Mesendoderm (in vitro differentiated cells): ENCODE results near the gene CORO1C.

ENCODE experiments used
- DNase-seq: peaks from one replicate; pipeline ENCODE4 v3.0.0; 2013
- H2AK5ac ChIP-seq: 2 replicates; pipeline ENCODE4 v1.6.1; 2013; ENCODE audit warnings: low read length, inconsistent platforms
- H2BK120ac ChIP-seq: 2 replicates; pipeline ENCODE4 v1.6.1; 2013; ENCODE audit warnings: low read depth, mild to moderate bottlenecking, low read length, moderate library complexity, mixed read lengths
- H2BK15ac ChIP-seq: replicated peaks from 2 replicates; pipeline ENCODE4 v1.6.1; 2013; ENCODE audit warnings: low read depth, mild to moderate bottlenecking, moderate library complexity
- H2BK5ac ChIP-seq: 2 replicates; pipeline ENCODE4 v1.6.1; 2013; ENCODE audit warnings: low read length, inconsistent platforms
- H3K18ac ChIP-seq: 2 replicates; pipeline ENCODE4 v1.6.1; 2013; ENCODE audit warnings: mild to moderate bottlenecking, low read length, mixed read lengths
- H3K23ac ChIP-seq: one replicate; pipeline ENCODE4 v1.6.1; 2013; ENCODE audit warnings: low read length
- H3K27ac ChIP-seq: 2 replicates; pipeline ENCODE4 v1.5.1; 2013; ENCODE audit warnings: low read depth, mild to moderate bottlenecking, inconsistent platforms, low read length, moderate library complexity
- H3K27me3 ChIP-seq: 2 replicates; pipeline ENCODE4 v1.6.1; 2013; ENCODE audit warnings: low read length, control low read depth, mild to moderate bottlenecking, inconsistent platforms; ENCODE audit not compliant: insufficient read depth, poor library complexity
- H3K36me3 ChIP-seq: 2 replicates; pipeline ENCODE4 v1.6.1; 2013; ENCODE audit warnings: low read length, inconsistent platforms; ENCODE audit not compliant: control insufficient read depth, insufficient read depth
- H3K4ac ChIP-seq: one replicate; pipeline ENCODE4 v1.6.1; 2013; ENCODE audit warnings: low read depth, mild to moderate bottlenecking, low read length, moderate library complexity
- H3K4me1 ChIP-seq: 2 replicates; pipeline ENCODE4 v1.6.1; 2013; ENCODE audit warnings: low read depth, low read length, inconsistent platforms; ENCODE audit not compliant: control insufficient read depth
- H3K4me2 ChIP-seq: 2 replicates; pipeline ENCODE4 v1.6.1; 2013; ENCODE audit warnings: low read length
- H3K4me3 ChIP-seq: 2 replicates; pipeline ENCODE4 v1.5.1; 2013; ENCODE audit warnings: mild to moderate bottlenecking, low read length
- H3K56ac ChIP-seq: one replicate; pipeline ENCODE4 v1.6.1; 2013; ENCODE audit warnings: low read length
- H3K79me1 ChIP-seq: 2 replicates; pipeline ENCODE4 v1.6.1; 2013; ENCODE audit warnings: low read length, inconsistent platforms
- H3K79me2 ChIP-seq: 2 replicates; pipeline ENCODE4 v1.6.1; 2013; ENCODE audit warnings: mild to moderate bottlenecking, low read length; ENCODE audit not compliant: control insufficient read depth, insufficient read depth
- H3K9ac ChIP-seq: 2 replicates; pipeline ENCODE4 v1.6.1; 2013; ENCODE audit warnings: low read length, inconsistent platforms
- H4K5ac ChIP-seq: one replicate; pipeline ENCODE4 v1.6.1; 2013; ENCODE audit warnings: low read length
- H4K8ac ChIP-seq: one replicate; pipeline ENCODE4 v1.6.1; 2013; ENCODE audit warnings: low read depth, mild to moderate bottlenecking, control low read depth, low read length, moderate library complexity
- whole genome bisulfite sequencing: extraction: QIAGEN DNeasy Blood & Tissue Kit; methylation state at CpG from one replicate; pipeline ENCODE4 v1.1.7; 2013; ENCODE audit warnings: low lambda C conversion rate, missing lambda C conversion rate; ENCODE audit not compliant: insufficient coverage; ENCODE audit errors: extremely low coverage; 5-methylcytosine and 5-hydroxymethylcytosine counted together

Gene CORO1C

GRCh38 chr12:108668542-108668941 is 62.8 kb downstream of the CORO1C start:
- no peaks in the 10 kb centered on the region for H3K27me3 ChIP-seq
- no peak overlapping the region for H2BK120ac ChIP-seq
- no peak overlapping the region for H3K27ac ChIP-seq

GRCh38 chr12:108668063-108668462 is 63.3 kb downstream of the CORO1C start:
- Histone ChIP-seq H3K23ac (no peak overlapping the region), H2AK5ac (no peak overlapping the region), H3K4me1 (no peaks in the 10 kb centered on the region), H3K9ac (no peak overlapping the region), H4K8ac (peak overlapping the region; percentile 28), H4K5ac (no peak overlapping the region), H3K27ac (no peak overlapping the region), H2BK5ac (no peak overlapping the region), H3K79me1 (peaks cover 8% of the 10 kb centered on the region), H3K56ac (no peak overlapping the region), H3K4me3 (no peak overlapping the region), H2BK15ac (no peak overlapping the region), H3K79me2 (peaks cover 3% of the 10 kb centered on the region), H3K18ac (no peak overlapping the region), H3K36me3 (no peaks in the 10 kb centered on the region), H3K27me3 (no peaks in the 10 kb centered on the region), H3K4me2 (no peak overlapping the region), H2BK120ac (no peak overlapping the region), H3K4ac (no peak overlapping the region)
- no CpG with 5 or more reads among the region's 8 CpGs for WGBS
- DNase-seq: no peak

More at GRCh38 chr12:108668542-108668941, 62.8 kb downstream of the CORO1C start:
- peaks cover 3% of the 10 kb centered on the region for H3K36me3 ChIP-seq
- no peak overlapping the region for H3K4me3 ChIP-seq
- H2BK5ac ChIP-seq: no peak overlapping the region
- no peak overlapping the region for H3K56ac ChIP-seq
- DNase-seq: no peak
- H4K5ac ChIP-seq: no peak overlapping the region
- no peak overlapping the region for H2BK15ac ChIP-seq
- no peak overlapping the region for H3K9ac ChIP-seq
- H3K4me2 ChIP-seq: no peak overlapping the region
- no peak overlapping the region for H2AK5ac ChIP-seq
- no peak overlapping the region for H3K23ac ChIP-seq
- peaks cover 6% of the 10 kb centered on the region for H3K79me1 ChIP-seq
- no peak overlapping the region for H4K8ac ChIP-seq
- no peak overlapping the region for H3K18ac ChIP-seq
- H3K4me1 ChIP-seq: no peaks in the 10 kb centered on the region
- WGBS: no CpG with 5 or more reads among the region's 1 CpG
- H3K4ac ChIP-seq: no peak overlapping the region
- H3K79me2 ChIP-seq: peaks cover 3% of the 10 kb centered on the region

- Histone ChIP-seq H3K4me1 (no peaks in the 10 kb centered on the region), H2AK5ac (no peak overlapping the region), H4K5ac (no peak overlapping the region), H3K36me3 (no peaks in the 10 kb centered on the region), H3K79me1 (peaks cover 8% of the 10 kb centered on the region), H3K27me3 (no peaks in the 10 kb centered on the region), H4K8ac (no peak overlapping the region), H3K4ac (no peak overlapping the region), H3K9ac (no peak overlapping the region), H3K23ac (no peak overlapping the region), H2BK5ac (no peak overlapping the region), H3K27ac (no peak overlapping the region), H3K4me2 (no peak overlapping the region), H3K4me3 (no peak overlapping the region), H3K79me2 (peaks cover 3% of the 10 kb centered on the region), H3K18ac (no peak overlapping the region), H2BK120ac (no peak overlapping the region), H3K56ac (no peak overlapping the region), H2BK15ac (no peak overlapping the region)
- DNase-seq: no peak
- no CpG with 5 or more reads among the region's 2 CpGs for WGBS
Measured at GRCh38 chr12:108667349-108667748, 64.0 kb downstream of the CORO1C start.

GRCh38 chr12:108666401-108666881 is 64.9 kb downstream of the CORO1C start:
- Histone ChIP-seq H4K5ac (no peak overlapping the region), H3K23ac (no peak overlapping the region), H3K56ac (peak overlapping the region; percentile 50), H4K8ac (no peak overlapping the region), H3K4me3 (no peak overlapping the region), H3K36me3 (no peaks in the 10 kb centered on the region), H2BK5ac (no peak overlapping the region), H3K18ac (no peak overlapping the region), H3K27ac (no peak overlapping the region), H3K4me2 (no peak overlapping the region), H3K4me1 (no peaks in the 10 kb centered on the region), H3K79me1 (peaks cover 11% of the 10 kb centered on the region), H3K27me3 (no peaks in the 10 kb centered on the region), H3K79me2 (peaks cover 3% of the 10 kb centered on the region), H2AK5ac (no peak overlapping the region), H3K4ac (no peak overlapping the region), H2BK15ac (no peak overlapping the region), H2BK120ac (no peak overlapping the region), H3K9ac (no peak overlapping the region)
- DNase-seq: no peak
- WGBS: no CpG with 5 or more reads among the region's 3 CpGs

GRCh38 chr12:108665608-108666202 is 65.6 kb downstream of the CORO1C start:
- Histone ChIP-seq H3K36me3 (no peaks in the 10 kb centered on the region), H3K56ac (no peak overlapping the region), H3K18ac (no peak overlapping the region), H3K27me3 (no peaks in the 10 kb centered on the region), H3K79me1 (peaks cover 11% of the 10 kb centered on the region), H2BK15ac (no peak overlapping the region), H3K9ac (no peak overlapping the region), H4K8ac (no peak overlapping the region), H2BK120ac (no peak overlapping the region), H3K79me2 (peaks cover 3% of the 10 kb centered on the region), H4K5ac (no peak overlapping the region), H3K4me2 (no peak overlapping the region), H3K23ac (no peak overlapping the region), H3K27ac (no peak overlapping the region), H3K4me1 (no peaks in the 10 kb centered on the region), H3K4ac (no peak overlapping the region), H2AK5ac (no peak overlapping the region), H2BK5ac (no peak overlapping the region), H3K4me3 (no peak overlapping the region)
- no peak for DNase-seq
- no CpG with 5 or more reads among the region's 6 CpGs for WGBS
